Testis (tissue), 2 donors: Measurements from ENCODE around the gene PTGFR.

Experiments
- CTCF ChIP-seq, 3 experiments: fragments of 450-650 bp in 2 of 3; fragments of 200-600 bp in 1 of 3; sonication (generic) in 1 of 3; IDR thresholded peaks; one replicate each; pipeline ENCODE4 v1.5.1; 2016 to 2019; ENCODE audit warnings: antibody characterized with exemption in 3 of 3, mild to moderate bottlenecking in 2 of 3, moderate library complexity in 1 of 3
- POLR2A ChIP-seq: fragments of 450-650 bp; IDR thresholded peaks from one replicate; pipeline ENCODE4 v1.6.1; 2017; ENCODE audit warnings: antibody characterized with exemption, mild to moderate bottlenecking, moderate library complexity

- TF ChIP-seq CTCF (IDR thresholded peaks at IDR 0.05) (no peak), POLR2A (no peak)
Measured at GRCh38 chr1:78447086-78447485, 43.7 kb upstream of the PTGFR start.
